HK-2 (cell line): ENCODE measurements around the gene HEPN1.

Experiments used
- DNase-seq: peaks from one replicate; pipeline ENCODE4 v3.0.0-alpha.2; 2018; ENCODE audit not compliant: unreplicated experiment

Gene HEPN1

GRCh38 chr11:124918950-124919349 lies at the start of gene HEPN1:
Gene HEPN1, plus strand, starts transcription at chr11:124919250.
- DNase-seq: no peak

GRCh38 chr11:124869331-124869730 lies 49.7 kb upstream of the HEPN1 start:
- no peak for DNase-seq

GRCh38 chr11:124869856-124870387 lies 49.1 kb upstream of the HEPN1 start:
- DNase-seq: no peak

DNA sequence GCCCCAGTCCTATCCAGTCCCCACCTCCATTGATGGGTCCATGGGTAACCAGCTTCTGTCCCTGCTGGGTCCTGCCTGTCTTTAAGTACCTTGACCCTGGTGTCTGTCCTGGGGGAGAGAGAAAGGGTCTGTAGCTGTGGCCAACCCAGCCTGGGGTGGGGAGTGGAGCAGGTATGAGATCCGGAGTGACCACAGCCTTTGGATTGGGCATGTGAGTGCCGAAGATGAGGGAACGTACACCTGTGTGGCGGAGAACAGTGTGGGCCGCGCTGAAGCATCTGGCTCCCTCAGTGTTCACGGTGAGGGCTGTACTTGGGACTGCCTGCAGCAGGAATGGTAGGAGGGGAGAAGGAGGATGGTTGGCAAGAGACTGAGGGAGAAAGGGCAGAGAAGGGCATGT lies 48.6 kb upstream of the HEPN1 start:
- DNase-seq: no peak

- DNase-seq: no peak
Observed at GRCh38 chr11:124872280-124872679, 46.8 kb upstream of the HEPN1 start.

DNA sequence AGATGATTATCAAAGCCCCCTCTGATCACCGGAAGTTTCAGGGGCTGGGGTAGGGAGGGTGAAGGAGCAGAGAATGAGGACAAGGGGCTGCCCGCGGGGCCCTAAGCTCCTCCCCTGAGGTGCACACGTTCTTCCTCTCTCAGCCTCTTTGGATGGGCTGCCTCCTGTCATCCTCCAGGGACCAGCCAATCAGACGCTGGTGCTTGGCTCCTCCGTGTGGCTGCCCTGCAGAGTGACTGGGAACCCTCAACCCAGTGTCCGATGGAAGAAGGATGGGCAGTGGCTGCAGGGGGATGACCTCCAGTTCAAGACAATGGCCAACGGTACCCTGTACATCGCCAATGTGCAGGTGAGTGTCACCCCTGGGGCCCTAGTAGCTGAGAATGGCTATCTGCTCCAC lies 46.3 kb upstream of the HEPN1 start:
- DNase-seq: no peak

DNA sequence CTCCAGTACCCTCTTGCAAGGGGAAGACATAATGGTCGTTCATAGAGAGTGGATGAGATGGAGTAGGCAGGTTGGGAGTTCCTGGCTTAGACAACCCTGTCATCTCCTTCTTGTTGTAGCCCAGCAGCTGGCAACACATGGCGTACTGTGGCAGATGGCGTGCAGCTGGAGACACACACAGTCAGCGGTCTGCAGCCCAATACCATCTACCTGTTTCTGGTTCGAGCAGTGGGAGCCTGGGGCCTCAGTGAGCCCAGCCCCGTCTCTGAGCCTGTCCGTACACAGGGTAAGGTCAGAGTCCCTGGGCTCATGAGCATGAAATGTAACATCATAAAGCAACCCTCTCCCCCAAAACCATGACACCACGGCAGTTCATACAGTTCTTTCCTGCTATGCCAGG lies 45.1 kb upstream of the HEPN1 start:
- no peak for DNase-seq

DNA sequence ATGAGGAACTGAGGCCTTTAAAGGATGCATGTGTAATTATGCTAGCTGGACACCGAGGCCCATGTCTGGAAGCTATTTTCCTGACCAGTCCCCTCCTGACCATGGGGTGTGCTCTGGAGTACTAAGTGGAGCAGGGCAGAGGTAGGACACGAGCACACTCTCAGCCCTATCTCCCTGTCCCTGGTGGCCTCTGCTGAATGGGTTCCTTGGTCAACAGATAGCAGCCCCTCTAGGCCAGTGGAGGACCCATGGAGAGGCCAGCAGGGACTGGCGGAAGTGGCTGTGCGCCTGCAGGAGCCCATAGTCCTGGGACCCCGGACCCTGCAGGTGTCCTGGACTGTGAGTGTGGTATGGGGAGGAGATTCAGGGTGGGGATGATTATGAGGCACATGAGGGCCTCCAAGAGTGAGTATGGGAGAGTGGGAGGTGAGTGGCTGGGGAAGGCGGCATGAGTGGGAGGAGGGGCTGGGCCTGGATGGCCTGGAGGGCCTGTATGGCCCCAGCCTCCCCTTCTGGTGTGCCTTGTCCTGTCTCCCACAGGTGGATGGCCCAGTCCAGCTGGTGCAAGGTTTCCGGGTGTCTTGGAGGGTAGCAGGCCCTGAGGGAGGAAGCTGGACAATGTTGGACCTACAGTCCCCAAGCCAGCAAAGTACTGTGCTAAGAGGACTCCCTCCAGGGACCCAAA lies 44.3 kb upstream of the HEPN1 start:
- no peak for DNase-seq

DNA sequence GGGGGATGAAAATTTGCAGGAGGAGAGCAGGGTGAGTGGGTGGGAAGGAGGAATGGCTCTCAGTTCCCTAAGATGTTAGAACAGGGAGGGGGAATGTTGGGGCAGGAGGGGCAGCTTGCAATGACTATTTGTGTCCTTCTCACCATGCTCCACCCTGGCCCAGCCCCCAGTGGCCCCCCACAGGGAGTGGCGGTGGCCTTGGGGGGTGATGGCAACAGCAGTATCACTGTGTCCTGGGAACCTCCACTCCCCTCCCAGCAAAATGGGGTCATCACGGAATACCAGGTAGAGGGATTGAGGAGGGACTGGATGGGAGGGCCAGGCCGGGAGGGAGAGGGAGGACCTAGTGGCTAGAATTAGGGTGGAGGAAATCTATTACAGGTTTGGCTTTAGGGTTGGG lies 43.6 kb upstream of the HEPN1 start:
- DNase-seq: no peak

GRCh38 chr11:124875943-124876817 lies 42.9 kb upstream of the HEPN1 start:
- DNase-seq: peak; percentile 88

DNA sequence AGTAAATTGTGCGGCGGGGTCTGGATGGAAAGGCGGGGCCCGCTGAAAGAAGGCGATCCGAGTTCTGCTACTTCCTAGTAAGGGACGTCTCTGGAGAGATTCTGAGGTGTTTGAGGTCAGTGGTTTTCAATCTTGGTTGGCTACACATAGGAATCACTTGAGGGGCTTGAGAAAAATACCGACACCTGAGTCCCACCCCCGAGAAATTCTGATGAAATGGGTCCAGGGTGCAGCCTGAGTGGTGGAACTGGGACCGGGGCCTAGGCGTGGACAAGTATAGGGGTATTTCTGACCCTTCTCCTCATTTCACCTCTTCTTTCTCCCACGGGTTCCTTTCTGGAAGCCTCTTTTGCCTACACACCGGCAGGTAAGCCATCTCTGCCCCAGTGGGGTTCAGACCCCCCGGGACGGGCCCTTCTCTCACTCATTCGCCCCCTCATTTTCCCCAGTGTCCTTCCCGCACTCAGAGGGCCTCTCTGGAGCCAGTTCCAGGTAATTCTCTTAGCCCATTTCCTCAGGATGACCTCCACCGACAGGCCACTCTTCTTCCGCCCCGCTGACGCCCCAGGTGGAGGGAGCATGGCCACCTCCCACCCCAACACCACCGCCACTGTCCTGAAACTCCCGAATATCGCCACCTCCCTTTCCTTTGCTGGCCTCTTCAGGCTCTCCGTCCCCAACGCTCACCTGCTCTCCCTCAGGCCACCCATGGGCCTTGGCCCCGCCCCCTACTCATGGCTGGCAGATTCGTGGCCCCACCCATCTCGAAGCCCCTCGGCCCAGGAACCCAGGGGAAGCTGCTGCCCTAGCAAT lies 42.0 kb upstream of the HEPN1 start:
- no peak for DNase-seq

GRCh38 chr11:124877631-124877909 lies 41.5 kb upstream of the HEPN1 start:
- DNase-seq: no peak

GRCh38 chr11:124877910-124878758 lies 40.9 kb upstream of the HEPN1 start:
- DNase-seq: no peak

DNA sequence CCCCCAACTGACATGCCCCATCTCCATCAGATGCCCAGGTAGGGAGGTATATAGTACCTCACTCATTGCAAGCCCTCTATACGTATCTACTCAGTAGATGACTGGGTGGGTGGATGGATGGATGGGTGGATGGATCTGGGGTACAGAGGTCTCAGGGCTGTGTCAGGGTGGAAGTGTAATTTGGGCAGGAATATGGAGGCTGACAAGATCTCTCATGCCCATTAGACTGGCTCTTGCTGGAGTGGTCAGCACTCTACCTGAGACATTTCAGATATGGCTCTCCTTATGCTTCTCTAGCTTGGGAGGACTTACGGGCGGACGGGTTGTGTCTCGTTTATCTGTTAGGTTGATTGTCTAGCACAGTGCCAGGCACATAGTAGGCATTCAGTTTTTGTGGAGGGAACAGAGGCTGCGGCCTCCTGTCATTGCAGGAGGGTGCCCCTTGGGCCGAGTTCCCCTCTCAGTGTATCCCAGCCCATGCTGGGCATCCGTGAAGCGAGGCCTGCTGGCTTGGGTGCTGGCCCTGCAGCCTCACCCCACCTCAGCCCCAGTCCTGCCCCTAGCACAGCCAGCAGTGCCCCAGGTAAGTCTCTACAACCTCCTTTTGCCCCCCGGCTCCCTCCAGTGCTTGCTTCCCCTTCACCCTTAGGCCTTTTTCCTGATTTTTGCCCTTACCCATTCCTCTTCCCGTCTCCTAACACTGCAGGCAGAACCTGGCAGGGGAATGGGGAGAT lies 40.1 kb upstream of the HEPN1 start:
- DNase-seq: no peak

GRCh38 chr11:124879493-124880289 lies 39.4 kb upstream of the HEPN1 start:
- no peak for DNase-seq

- DNase-seq: no peak
Observed at GRCh38 chr11:124880290-124880611, 38.8 kb upstream of the HEPN1 start.

GRCh38 chr11:124880958-124881357 lies 38.1 kb upstream of the HEPN1 start:
- DNase-seq: no peak

- DNase-seq: no peak
Observed at GRCh38 chr11:124882339-124883071, 36.5 kb upstream of the HEPN1 start.

GRCh38 chr11:124884340-124884739 lies 34.7 kb upstream of the HEPN1 start:
- no peak for DNase-seq
